ENCODE data around the gene TMA7.

DNA sequence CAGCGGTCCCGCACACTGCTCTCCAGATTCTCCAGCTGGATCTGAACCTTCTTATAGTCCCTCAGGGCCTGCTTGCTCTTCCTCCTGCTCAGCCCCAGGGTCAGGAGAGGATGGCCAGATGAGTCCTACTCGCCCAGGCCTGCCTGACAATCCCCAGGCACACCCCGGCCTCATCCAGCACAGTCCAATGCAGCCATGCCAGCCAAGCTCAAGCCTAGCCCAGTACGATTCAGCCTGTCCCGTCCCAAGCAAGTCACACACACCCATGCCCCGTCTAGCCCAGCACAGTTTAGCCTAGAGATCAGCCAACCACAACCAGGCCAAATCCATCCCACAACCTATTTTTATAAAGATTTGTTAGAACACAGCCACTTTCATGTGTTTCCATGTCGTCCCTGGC lies 27.0 kb upstream of the TMA7 start:
- TF ChIP-seq, protein P1, sequence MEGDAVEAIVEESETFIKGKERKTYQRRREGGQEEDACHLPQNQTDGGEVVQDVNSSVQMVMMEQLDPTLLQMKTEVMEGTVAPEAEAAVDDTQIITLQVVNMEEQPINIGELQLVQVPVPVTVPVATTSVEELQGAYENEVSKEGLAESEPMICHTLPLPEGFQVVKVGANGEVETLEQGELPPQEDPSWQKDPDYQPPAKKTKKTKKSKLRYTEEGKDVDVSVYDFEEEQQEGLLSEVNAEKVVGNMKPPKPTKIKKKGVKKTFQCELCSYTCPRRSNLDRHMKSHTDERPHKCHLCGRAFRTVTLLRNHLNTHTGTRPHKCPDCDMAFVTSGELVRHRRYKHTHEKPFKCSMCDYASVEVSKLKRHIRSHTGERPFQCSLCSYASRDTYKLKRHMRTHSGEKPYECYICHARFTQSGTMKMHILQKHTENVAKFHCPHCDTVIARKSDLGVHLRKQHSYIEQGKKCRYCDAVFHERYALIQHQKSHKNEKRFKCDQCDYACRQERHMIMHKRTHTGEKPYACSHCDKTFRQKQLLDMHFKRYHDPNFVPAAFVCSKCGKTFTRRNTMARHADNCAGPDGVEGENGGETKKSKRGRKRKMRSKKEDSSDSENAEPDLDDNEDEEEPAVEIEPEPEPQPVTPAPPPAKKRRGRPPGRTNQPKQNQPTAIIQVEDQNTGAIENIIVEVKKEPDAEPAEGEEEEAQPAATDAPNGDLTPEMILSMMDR (IDR thresholded peaks at IDR 0.05): no peak
- TF ChIP-seq POLR2A (IDR thresholded peaks at IDR 0.05) (no peak), POLR2AphosphoS5 (IDR thresholded peaks at IDR 0.05) (no peak), EP300 (IDR thresholded peaks at IDR 0.05) (no peak)
